ACHN (cell line): Measurements from ENCODE around the gene HDAC10.
A peak's percentile ranks its signal among the peaks of the same experiment; 100 is the strongest.
"Not testable (repeated sequence)": the region's sequence is repeated elsewhere in the genome, so short reads cannot be mapped to it uniquely, and the experiment has no call there.

ENCODE experiments used
- DNase-seq: peaks from one replicate; pipeline ENCODE4 v3.0.0-alpha.2; 2015
- in situ Hi-C: cut with HindIII; loops from 2 replicates; pipeline ENCODE4 v1.10.0; 2017; ENCODE audit warnings: low sequenced_read_pairs, low pct_ligation_motif_present, low pct_unique_long_range_greater_than_20kb

The HDAC10 gene

DNA sequence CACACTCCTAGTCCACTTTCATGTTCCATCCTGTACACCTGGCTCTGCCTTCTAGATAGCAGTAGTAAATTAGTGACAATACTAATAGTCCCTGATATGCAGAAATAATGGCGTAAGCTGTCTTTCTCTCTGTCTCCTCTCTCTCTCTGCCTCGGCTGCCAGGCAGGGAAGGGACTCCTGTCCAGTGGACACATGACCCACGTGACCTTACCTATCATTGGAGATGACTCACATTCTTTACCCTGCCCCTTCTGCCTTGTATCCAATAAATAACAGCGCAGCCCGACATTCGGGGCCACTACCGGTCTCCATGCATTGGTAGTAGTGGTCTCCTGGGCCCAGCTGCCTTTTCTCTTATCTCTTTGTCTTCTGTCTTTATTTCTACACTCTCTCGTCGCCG, 22.7 kb upstream of the HDAC10 start:
- in situ Hi-C loops, DNase-seq: not testable (repeated sequence)

DNA sequence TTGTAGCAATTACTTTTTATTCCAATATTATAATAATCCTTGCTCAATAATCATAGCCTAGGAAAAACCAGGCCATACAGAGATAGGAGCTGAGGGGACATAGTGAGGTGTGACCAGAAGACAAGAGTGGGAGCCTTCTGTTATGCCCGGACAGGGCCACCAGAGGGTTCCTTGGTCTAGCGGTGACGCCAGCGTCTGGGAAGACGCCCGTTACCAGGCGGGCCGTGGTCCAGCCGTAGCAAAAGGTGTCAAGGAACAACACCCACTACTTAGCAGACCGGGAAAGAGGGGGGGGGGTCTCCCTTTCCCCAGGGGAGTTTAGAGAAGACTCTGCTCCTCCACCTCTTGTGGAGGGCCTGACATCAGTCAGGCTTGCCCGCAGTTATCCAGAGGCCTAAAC, 22.3 kb upstream of the HDAC10 start:
- DNase-seq, in situ Hi-C loops: not testable (repeated sequence)

DNA sequence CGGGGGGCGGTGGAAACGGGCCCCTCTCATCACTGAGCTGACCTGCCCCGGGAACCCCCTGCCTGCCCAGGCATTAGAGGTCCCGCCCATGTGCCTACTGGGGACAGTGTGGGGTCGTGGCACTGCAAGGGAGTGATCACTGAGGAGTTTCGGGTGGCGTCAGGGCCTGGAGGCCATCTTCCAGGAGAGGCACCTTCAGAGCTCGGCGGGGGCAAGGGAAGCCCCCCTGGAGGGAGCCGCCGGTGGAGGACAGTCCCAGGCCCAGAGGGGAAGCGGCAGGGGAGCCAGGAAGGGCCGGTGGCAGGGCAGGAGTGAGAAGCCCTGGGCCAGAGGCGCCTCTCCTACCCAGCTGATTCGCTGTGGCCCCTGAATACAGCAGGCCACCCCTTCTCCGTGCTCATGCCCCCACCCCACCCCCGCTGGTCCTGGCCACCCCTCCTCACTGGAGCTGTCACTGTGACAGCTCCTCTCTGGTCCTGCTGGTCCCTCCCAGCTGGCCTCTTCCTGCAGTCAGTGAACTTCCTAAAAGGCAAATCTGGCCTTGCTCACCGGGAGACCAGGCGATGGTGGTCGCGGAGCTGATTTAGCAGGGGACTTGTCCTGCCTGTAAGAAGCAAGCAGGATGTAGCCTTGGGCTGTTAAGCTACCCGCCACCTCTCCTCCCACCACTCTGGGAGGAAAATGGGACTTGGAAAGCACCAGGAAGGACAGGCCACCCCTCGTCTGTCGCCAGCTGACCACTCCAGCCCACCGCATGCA, 21.2 kb upstream of the HDAC10 start:
- in situ Hi-C loops: no loop called here

DNA sequence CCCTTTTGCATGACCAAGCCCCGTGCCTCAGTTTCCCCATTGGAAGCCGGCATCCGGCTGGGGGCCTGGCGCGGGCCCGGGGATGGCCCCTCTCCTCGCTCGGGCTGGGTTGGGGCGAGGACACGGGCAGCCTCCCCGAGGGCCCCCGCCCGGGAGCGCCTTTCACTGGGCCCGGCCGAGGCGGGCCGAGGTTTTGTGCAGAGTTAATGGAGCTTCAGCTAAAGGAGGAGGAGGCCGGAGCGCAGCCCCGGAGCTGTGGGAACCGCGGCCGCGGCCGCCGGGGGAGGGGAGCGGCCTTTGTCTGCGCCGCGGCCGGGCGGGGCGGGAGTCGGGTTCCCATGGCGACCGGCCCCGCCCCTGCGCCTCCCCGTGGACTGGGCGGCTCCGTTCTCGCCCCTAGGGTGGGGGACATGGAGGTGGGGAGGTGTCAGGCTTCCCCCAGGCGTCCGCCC, 20.5 kb upstream of the HDAC10 start:
- peak; percentile 69 for DNase-seq
- in situ Hi-C loops: no loop called here

More for the DNA sequence above, 21.2 kb upstream of the HDAC10 start:
- DNase-seq: no peak

DNA sequence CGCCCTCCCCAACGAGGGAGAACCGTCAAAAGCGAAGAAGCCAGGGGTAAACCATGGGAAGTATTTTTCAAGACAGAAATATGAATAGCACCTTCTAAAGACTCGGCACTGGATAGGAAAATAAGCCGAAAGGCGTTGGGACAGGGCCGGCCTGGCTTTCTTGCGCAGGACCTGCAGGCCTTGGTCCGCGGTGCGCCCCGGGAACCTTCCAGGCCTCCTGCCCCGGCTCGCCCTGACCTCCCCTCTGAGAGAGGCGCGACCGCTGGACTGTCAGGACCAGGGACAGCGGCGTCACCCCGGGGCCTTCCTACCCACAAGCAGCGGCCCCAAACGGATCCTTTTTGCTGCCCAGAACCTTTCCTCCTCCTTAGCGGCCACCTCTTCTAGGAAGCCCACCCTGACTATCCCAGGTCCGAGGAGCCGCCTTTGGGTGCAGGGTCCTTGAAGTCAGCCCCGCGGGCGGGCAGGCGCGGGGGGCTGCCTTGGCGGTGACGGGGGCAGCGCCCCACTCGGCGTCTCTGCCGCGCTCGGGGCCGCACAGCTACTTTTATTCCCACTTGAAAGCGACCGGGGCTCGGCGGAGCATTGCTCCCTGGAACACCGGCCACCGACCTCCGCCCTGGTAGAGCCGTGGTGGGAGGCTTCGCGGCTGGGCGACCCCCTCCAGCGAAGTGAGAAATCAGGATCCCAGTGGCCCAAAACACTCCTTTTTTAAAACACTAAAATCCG, 19.8 kb upstream of the HDAC10 start:
- in situ Hi-C loops: no loop called here
- peak; percentile 77 for DNase-seq

DNA sequence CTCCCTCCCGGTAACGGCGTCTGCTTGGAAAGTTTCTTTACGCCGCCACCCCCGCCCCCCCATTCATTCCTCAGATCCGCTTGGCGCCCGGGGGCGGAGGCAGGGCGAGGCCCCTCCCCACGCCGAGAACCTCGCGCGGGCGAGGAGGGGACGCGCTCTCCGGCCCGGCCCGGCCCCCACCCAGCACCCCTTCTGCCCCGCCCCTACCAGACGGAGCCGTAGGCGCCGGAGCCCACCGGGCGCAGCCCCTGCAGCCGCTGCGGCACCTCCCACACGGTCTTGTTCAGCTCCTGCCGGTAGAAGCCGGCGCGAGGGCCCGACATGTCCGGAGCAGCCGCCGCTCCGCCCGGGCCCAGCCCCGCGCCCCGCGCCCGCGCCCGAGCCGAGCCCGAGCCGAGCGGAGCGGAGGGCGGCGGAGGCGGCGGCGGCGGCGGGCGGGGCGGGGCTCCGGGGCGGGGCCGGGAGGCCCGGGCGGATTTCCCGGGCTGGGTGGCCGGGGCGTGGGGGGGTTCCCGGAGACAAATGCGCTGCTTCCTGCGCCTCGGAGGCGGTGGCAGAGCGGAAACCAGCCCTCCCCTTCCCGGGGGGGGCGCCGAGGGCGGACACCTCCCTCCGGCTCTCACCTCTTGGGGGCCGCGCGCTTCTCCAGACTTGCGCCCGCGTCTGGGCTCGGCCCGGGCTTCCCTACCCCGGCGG, 19.1 kb upstream of the HDAC10 start, which contains the start of gene MAPK11:
Gene MAPK11 (minus strand): TSS at position 411 of the 696 bp plus-strand sequence. CDS start 88 bp downstream, at position 323.
- peak; percentile 65 for DNase-seq
- in situ Hi-C loops: no loop called here

DNA sequence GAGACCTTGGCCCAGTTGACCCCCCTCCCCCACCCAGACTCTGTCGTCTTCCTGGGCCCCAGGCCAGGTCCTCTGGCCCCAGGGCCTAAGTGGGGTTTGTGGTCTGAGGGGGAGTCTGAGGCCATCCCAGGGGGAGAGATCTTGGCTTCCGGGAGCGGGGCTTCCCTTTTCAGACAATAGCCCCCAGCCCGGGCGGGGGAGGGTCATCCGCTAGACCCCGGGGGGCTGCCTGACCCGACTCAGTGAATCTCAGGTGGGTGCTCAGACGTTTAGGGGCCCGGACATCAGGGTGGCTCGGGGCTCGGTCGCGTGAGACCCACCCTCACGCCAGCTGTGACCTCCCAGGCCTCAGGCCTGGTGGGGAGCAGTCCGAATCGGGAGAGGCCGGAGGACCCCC, 18.5 kb upstream of the HDAC10 start:
- in situ Hi-C loops: no loop called here
- DNase-seq: no peak

DNA sequence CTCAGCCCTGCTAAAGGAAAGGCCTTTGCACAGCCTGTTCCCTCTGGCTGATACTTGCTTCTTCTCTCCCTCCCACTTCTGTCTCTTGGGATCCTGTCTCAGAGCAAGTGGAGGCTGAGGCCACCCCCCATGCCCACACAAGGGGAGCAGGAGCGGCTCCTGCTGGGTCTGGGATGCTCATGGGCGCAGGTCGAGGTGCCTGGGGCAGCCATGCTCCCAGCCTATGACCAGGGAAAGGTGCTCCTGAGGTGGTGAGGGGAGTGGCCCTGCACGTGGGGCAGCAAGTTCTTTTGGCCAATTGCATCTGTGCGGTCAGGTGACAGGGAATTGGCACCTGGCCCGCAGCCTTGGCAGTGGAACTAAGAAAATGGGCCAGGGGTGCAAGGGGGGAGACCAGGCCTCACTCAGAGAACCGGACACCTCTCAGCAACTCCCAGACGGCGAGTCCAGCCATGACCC, 17.6 kb upstream of the HDAC10 start:
- DNase-seq: no peak
- in situ Hi-C loops: no loop called here

DNA sequence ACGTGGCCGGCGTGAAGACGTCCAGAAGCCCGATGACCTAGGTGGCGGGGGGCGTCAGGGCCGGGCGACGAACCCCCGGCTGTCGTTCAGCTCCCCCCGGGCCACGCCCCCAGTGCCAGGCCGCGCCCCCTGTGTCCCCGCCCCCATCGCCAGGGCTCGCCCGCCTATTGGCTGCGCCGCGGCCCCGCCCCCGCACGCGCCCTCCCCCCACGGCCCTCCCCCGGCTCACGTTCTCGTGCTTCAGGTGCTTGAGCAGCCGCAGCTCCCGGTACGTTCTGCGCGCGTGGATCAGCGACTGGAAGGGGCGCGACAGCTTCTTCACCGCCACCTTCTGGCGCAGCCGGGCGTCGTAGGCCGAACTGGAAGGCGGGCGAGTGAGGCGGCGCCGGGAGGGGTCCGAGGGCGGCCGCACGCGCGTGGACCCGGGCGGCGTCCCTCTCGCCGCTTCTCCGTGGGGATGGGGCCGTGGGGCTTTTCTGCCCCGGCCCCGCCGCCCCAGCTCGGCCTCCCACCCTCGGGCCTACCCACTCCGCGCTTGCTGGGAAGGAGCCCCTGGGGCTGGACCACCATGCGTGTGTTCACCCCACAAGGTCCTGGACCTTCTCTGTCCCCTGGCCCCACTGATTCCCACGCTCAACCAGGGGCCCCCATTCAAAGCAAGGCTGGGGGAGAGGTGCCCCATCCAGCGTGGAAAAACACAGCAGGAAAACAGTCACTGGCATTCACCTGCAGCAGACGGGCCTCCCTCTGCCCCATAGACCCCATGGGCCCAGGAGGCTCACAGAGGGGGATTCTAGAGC, 16.7 kb upstream of the HDAC10 start:
- in situ Hi-C loops: no loop called here
- DNase-seq: peak; percentile 49

DNA sequence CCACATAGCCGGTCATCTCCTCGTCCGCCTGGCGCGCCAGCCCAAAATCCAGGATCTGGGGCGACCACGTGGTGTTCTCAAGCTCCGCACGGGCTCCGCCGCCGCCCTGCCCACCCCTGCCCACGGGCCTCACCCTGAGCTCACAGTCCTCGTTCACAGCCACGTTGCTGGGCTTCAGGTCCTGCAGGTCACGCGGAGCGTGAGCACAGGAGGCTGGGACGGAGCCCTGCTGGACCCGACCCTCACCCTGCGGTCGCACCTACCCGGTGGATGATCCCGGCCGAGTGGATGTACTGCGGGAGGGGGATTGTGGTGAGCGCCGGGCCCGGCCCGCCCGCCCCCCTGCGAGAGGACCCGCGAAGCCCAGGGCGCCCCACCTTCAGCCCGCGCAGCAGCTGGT, 15.9 kb upstream of the HDAC10 start:
- in situ Hi-C loops: no loop called here
- no peak for DNase-seq

DNA sequence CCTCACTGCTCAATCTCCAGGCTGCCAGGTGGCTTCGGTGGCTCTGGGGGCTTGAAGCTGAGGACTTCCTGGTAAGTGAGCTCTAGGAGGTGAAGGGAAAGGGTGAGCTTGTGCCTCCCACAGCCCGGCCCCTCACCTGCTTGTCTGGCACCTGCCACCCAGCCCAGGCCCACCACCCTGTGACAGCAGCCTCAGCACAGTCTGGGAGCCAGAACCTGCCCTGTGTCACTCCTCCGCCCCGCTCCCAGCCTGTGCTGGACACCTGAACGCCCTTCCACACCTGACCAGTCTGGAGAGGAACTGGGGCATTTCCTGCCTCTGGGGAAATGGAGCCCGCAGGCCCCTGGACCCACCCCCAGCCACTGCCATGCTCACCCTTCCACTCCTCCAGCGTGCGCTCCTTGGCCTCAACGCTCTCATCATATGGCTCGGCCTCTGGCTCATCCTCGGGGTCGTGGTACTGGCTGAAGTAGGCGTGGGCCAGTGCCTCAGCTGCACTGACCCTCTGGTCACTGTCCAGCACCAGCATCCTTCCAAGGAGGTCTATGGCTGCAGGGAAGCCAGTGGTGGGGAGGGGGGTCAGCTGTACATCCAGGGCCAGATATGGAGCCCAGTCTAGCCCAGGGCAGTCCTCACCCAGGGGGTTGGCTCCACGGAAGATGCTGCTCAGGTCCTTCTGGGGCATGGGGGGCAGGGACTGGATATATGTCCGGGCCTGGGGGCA, 14.0 kb upstream of the HDAC10 start:
- in situ Hi-C loops: no loop called here
- no peak for DNase-seq

DNA sequence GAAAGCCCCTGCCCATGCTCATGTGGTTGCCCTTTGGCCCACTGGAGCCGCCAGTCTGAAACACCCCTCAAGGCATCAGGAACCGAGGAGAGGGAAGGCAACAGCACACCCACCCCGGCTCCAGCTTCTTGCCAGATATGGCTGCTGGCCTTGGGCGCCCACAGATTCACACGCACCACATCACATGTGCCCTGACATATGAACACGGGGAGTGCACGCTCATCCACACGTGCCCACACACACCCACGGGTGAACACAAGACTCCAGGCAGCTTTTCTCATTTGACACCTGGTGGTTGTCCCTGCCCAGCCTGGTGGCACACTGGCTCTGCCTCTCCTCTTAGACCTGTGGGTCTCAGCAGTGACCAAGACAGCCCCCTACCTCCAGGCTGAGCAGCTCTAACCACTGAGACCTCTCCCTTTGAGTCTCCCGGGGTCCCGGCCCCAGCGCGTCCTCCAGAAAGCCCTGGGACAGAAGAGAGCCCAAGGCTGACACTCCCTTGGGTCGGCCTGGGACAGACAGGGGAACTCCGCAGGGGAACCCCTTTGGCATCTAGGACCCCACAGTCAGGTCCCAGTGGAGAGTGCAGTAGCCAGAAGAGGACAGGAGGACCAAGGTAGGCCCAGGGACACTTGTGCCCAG, 13.2 kb upstream of the HDAC10 start:
- DNase-seq: no peak
- in situ Hi-C loops: no loop called here

DNA sequence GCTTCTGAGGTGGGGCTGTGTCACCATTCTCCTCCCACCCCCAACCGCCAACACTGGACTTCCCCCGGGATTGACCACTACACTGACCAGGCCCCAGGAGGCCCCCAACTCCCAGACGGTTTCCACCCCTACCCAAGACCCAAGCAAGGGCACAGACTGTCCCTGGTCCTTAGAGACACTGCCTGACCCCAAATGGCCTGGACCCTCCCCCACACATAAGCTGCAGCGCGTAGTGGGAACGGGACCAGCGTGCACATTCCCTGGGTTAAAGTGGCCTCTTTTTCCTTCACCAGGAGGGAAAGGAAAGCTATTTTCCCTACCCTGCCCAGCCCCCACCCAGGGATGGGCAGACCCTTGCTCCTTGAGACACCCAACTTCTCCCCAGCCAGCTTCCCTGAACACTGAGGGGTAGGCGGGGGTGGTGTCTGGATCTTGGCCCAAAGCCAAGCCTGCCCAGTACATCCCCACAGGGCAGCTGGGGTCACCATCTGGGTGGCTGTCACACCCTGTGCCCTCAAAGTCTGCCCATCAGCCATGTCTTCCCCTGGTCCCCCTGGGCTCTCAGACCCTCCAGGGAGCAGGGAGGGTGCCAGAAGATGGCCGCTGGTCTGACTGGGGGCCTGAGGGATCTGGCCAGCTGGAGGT, 12.0 kb upstream of the HDAC10 start:
- in situ Hi-C loops: no loop called here
- no peak for DNase-seq

DNA sequence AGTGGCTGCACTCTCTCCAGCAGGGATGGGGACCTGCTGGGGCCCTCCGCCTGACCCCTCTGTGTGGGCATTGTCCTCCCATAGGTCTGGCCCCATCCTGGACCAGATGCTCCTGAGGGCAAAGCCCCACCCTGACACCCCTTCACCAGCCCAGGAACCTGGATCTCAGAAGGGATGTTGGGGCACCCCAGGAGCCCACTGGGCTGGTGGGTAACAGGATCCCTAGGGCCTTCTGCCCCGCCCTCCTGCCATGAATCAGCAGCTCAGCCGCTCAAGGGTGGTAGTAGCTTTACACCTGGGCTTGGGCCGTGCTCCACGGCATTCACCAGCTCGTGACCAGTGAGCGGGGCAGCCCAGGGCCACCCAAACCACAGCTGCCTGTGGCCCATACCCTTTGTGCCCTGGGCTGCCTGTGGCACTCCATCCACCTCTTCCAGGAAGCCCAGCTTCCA, 11.4 kb upstream of the HDAC10 start:
- peak; percentile 40 for DNase-seq
- in situ Hi-C loops: no loop called here

DNA sequence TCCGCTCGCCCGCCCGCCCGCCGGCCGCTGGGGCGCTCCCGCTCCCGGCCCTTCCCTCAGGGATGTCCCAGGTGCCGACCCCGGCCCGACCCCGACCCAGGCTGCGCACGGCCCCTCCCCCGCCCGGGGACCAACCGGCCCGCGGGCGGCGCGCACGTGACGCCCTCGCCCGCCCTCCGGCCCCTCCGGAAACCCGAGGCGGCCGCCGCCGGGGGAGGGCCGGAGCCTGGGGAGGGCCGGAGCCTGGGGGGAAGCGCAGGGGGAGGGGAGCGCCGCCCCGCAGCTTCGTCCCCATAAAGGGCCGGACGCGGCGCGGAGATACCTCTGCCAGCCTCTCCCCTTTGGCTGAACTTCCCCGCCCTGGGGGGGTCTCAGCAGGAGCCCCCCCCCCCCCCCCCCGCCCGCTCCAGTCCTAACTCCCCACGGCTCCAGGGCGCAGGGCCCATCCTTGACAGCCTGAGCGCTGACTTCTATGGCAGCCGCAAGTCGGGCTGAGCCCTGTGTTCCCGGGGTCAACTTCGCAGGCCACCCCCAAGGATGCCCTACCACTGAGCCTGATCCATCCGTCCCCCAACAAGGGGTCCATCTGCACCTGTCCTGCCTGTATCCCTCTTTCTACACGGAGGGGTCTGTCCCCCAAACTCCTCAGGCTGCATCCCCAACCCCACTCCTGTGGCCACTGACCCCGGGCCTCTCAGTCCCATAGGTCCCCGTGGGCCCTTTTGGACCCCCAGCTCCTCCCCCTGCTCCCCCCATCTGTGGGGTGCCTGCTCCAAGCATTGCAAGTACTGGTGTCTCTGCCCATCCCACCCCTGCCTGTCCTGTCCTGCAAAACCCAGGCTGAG, 10.8 kb upstream of the HDAC10 start, which contains the start of gene MAPK12:
Gene MAPK12 (minus strand): TSS at position 69 of the 845 bp plus-strand sequence. CDS start 174 bp downstream, outside the sequence.
- in situ Hi-C loops: no loop called here
- DNase-seq: peak; percentile 43
